ENCODE results near the gene UPP1. TPM values are rescaled to one million over a fixed set of nuclear protein-coding genes. Genes with fewer than 3 reads are reported as not detected.

The UPP1 gene
- polyA plus RNA-seq, 12 donors: 1.0 to 5.5 (median 1.6) TPM; not detected in 2

DNA sequence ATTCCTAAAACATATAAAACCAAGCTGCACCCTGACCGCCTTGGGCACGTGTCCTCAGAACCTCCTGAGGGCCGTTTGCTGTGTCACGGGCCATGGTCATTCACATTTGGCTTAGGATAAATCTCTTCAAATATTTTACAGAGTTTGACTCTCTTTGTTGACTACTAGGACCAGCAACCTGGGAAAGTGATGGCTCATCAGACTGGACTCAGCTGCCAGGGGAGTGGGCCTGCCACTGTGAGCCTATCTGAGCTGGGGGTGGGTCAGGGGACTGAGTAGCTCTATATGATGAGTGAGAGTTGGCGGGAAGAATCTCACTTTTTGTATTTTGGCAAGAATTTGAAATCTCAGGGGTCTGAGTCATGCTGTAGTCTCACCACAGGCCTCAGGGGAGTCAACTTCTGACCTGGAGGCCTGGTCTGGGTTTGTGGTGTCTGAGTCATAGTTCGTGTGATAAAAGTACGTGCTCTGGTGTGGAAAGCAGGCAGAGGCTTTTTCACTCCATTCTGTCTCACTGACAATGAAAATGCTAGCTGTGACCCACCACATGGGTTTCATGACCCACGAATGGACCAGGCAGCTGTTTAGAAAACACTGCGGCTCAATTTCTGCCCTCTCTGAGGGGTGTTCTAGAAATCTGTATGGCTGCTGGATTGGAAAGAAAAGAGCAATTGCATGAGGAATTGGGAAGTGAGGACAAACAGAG is 4.2 kb upstream of the UPP1 start:
- peak; percentile 22 for DNase-seq

DNA sequence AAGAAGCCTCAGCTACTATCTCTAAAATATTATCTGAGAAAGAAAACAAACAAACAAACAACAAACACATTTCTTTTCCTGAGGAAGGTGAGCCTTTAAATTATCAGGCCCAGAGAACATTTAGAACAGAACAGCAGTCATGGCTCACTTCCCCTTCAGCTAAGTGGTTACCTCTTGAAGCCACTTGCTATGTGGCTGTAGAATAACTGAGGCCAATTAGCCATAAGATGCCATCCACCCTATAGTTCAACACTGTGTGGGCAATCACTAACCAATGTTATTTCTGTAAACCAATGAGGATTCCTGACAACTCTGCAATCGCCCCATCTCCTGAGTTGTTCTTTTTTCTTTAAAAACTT is 3.7 kb upstream of the UPP1 start:
- no peak for DNase-seq

DNA sequence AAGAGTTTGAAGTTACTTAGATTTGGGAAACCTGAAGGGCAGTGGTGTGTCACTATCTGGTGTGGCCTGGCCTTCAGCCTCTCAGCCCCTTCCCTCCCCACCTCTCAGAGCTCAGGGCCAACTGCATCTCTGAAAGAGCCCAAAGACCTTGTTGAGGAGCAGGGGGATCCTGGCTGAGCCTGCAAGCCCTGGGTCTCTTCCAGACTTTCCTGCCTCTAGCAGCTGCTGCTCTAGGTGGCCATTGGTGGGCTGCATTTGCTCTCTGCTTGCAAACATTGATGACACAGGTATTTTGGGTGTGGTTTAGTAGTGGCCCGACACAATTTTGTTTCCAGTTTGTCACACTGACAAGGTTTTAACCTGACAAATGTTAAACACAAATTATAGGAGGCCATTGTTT is 3.1 kb upstream of the UPP1 start:
- DNase-seq: no peak

DNA sequence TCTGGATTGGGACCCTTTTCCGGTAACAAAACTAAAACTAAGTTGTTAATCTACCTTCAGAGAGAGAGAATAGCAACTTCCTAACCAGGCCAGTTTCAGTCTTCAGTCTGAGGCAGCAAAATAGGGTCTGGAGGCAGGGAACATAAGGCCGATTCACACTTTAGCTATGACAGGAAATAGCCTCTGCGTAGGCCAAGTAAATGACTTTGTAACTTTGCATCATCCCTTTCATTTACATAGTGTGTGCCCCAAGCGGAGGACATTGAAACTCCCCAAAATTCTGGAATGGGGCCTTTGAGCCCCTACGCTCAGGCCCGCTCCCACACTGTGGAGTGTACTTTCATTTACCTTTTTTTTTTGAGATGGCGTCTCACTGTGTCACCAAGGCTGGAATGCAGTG is 1.7 kb upstream of the UPP1 start:
- peak; percentile 4 for DNase-seq

DNA sequence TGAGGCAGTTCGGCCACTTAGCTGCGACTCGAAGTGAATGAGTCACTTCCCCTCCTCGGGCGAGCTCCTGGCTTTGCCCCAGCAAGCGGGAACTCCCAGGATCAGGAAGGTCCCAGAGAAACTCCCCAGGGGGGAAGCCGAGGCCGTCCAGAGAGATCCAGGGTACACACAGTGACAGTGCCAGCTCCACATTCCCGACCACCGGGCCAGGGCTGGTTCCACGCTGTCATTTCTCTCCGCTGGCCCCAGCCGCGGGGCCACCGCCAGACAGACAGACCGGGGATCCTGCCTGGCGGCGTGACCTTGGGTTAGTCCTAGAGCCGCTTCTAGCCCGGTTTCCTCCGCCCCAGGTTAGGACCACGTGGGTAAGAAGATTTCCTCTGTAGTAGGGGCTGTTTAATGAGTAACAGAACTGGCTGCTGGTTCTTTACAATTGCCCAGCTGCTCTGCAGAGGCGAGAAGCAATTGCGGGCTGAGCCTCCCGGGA is 463 bp upstream of the UPP1 start:
- peak; percentile 41 for DNase-seq

DNA sequence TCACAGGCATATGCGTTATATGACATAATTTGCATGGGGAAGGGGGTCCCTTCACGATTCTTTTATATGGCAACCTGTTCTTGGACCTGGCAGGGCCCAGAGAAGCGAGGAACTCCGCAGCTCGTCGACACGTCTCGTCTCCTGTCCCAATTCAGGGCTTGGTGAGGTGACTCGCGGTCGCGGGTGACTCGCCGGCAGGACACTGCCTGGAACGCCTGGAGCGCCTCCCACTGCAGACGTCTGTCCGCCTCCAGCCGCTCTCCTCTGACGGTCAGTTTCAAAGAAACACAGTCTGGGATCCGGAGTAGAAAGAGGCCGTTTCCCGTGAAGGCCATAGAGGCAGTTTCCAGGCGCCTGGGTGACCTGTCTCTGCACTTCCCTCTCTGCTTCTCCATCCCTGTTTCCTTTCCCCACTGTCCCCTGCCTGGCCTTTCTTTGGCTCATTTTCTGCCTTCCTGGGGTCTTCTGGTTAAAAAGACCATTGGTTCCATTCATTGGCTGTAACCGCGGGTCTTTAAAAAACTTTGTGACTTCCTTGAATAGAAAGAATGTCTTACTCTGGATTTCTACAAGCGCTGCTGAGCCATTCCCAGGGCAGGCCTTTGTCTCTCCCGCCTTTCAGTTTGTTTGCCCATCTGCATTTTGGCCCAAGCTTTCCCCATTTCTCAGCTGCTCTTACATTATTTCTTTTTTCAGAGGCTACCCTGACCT is 1.2 kb downstream of the UPP1 start:
- peak; percentile 14 for DNase-seq

DNA sequence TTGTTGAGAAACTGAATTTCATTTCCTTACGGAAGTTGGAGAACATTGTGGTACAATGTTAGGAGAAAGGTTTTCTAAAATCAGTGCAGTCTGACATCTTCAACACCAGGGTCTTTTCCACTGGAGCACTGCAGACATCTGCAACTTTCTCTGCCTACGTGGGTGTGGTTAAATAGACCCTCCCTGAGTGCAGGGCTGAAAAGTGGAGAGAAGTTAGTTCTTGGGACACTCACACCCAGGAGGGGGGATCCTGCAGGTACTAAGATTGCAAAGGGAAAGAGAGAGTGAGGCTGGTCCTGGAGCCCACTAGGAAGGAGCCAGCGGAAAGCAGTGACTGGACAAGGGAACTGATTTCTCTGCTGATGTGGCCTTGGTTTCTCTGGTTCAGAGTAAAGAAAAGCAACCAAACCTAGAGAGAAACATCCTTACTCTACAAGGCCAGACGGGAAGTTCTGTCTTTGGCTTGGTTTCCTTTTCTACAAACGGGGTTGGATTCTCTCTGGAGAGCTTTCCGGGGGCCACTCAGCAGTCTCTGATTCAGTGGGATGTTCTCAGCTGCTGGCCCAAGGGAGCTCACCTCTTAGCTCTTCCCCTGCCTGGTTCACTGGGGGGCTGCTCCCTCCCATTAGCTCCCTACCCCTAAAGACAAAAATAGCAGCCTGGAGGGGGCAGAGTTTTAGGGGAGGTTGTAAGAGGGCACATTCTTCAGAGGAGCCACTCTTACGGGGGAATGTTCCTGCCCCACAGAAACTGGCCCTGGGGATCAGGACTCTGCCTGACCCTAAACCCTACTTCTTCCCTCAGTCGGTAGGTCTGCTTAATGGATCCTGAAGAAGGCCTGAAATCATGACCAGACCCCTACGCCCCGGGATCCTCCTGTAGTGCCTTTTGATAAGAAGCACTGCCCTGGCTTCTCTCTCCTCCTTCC is 2.7 kb downstream of the UPP1 start:
- DNase-seq: no peak

DNA sequence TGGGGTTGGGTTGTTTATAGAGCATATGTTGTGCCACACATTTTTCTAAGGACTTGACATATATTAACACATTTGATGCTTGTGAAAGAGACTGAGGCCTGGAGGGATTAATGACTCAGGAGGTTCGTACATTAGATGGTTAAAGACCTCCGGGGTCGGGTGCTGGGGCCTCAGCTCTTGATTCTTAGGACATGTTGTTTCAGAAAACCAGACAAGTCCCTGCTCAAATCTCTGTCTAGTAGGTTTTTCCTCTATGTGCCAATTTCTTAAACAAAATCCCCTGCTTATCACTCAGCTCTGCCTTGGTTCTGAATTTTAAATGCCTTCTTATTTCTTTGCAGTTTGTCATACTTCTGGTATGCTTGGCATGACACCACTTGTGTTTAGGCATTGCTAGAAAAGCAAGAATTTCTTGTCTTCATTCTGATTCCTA is 5.8 kb downstream of the UPP1 start:
- no peak for DNase-seq

DNA sequence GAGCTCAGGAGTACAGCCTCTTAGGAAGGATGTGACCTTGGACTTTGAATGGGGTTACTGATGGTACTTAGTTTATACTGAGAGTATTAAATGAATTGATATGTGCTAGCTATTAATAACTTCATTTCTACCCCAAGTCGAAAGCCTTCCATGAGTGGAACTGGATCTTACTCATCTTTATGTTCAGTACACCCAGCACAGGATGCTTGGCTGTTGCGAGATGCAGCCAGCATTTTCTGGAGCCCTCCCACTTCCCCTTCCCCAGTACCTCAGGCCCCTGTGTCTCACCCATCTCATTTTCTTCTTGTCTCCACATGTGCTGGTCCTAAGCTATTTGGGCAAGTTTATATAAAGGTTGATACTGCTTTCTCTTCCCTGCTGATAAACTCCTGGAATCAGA is 7.2 kb downstream of the UPP1 start:
- DNase-seq: no peak

DNA sequence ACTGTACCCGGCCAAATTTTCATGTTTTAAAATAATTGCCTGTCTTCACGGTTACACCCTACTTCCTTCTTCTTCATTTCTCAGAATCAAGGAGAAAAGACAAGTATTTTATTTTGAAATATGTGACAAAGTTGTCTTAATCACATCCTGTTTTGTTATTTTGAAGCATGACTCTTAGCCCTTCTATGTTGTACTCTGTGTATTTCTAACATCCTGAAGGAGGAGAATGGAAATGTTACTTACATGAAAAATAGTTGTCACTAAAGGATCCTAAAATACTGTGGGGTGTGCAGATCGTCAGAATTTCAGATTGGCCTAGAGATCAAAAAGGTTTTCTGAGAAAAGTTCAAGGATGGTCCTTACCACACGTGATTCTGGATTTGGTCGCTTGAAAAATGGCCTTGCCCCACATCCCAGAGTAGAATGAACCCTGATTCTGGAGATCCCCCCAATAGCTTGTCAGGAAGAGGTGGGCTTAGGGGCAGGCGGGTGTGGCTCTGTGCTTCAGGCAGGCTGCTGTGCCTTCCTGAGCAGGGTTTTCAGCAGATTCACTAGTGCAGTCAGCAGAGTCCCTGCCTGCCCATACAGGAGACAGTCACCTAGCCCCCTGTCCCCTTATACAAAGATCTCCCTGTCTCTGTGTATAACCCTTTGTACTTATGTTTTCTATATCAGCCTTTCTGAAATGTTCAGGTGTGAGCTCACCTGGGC is 8.6 kb downstream of the UPP1 start:
- DNase-seq: no peak

DNA sequence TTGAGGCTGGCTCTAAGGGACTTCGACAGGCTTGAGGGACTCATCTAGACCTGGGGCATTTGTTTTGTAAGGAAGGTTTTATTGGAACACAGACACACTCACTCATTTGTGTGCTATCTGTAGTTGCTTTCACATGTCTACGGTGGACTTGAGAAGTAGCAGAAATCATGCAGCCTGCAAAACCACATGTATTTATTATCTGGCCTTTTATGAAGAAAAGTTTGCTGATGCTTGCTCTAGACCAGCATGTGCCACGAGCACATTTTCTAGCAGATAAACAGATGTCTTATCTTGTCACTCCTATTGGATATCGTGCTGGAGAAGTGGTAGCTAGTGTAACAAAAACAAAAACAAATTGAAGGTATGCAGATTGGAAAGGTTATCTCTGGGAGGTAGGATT is 9.8 kb downstream of the UPP1 start:
- no peak for DNase-seq

DNA sequence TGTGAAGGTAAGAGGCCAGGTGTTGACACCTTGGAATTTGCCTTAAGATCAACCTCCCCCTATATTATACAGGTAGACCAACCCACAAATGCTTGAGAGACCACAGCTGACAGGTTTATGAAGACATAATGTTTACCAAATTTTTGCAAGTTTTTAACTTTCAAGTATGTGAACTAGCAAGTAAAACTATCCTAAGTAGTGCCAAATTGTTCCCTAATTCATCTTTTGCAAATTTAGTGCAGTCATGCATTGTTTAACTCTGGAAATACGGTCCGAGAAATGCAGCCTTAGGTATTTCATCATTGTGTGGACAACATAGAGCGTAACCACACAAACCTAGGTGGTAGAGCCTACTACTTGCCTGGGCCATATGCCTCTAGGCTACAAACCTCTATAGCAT is 10.7 kb downstream of the UPP1 start:
- DNase-seq: no peak

DNA sequence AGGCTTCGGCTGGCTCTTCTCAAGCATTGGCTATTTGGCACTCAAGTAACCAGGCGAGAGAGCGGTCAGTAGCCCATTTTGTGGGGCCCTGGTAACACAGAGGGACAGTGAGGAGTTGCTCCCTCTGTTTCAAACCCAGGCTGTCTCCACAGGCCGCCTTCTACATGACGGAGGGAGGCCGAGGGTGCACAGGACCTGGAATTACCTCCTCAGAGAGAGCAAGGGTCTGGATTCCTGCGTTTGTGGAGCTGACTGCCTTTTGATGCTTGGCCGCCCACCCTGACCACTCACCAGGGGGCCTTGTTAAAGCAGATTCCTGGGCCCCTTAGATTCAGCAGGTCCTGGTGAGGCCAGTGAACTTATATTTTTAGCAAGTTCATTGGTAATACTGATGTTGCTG is 12.3 kb downstream of the UPP1 start:
- no peak for DNase-seq

DNA sequence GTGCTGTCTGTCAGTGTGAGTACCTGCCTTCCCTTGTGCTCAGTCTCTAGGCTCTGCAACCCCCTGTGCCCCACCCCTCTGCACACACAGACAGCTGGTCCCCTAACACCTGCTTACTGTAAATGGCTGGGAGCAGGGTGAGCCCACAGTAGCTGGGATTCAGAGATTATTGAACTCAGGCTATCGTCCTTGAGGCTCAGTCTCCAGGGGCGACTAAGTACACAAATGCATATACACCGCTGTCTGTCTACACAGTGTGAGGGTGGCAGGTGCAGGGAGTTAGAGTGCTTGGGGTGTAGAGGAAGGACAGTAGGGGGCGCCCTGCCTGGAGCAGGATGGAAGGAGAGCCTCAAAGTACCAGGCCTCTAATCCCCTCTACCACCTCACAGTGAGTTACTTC is 12.9 kb downstream of the UPP1 start:
- DNase-seq: no peak

DNA sequence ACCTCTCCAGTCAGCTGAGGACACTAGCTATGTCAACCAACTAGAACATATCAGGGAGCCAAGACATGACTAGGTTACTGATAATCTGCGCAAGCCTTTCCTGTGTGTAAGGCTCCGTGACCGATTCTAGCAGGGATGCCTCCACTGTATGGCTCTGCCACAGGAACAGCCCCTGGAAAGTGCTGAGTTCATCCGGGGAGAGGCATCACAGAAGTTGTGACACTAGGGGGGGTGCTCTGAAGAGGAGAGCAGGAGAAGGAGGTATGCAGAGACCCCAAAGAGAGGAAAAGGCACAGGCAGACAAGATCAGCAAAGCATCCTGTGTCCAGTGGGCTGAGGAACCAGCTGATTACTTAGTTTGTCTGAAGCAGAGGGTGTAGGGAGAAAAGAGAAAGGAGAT is 13.5 kb downstream of the UPP1 start:
- DNase-seq: no peak

DNA sequence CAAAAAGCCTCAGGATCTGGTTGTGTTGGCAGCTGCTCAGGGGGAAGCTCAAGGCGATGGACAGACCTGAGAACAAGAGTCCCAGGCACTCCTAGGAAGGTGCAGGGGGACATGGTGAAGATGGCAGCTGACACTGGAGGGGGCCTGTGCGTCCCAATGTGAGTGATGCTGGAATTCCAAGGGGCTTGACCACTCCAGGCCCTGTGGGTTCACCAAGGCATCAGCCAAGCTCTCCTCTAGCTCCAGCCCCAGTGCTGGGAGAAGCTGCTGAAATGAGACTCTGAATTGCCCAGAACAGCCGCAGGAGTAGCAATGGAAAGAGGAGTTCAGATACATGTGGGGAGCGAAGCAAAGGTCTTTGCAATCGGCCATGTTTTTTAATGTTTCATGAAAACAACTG is 16.0 kb downstream of the UPP1 start:
- no peak for DNase-seq

DNA sequence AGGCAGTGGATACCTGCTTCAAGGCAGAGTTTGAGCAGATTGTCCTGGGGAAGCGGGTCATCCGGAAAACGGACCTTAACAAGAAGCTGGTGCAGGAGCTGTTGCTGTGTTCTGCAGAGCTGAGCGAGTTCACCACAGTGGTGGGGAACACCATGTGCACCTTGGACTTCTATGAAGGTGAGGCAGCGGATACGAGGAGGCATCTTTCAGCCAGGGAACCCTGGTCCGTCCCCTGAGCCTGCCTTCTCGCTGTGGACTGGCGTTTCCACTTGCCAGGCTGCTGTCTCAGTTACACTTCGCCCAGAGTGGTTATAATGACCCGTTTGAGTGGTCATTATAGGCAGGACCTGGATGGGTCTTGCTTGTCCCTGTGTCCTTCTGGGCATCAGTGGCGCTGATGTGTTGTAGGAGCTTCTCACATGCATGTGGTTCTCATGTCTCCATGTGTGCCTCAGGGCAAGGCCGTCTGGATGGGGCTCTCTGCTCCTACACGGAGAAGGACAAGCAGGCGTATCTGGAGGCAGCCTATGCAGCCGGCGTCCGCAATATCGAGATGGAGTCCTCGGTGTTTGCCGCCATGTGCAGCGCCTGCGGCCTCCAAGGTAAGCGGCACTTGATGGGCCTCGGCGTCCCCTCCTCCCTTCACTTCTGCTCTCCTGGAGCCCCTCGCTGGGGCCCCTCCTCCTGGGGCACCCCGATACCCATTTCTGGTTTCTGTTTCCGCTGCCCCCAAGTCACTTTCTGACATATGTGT is 18.0 kb downstream of the UPP1 start:
- DNase-seq: no peak

DNA sequence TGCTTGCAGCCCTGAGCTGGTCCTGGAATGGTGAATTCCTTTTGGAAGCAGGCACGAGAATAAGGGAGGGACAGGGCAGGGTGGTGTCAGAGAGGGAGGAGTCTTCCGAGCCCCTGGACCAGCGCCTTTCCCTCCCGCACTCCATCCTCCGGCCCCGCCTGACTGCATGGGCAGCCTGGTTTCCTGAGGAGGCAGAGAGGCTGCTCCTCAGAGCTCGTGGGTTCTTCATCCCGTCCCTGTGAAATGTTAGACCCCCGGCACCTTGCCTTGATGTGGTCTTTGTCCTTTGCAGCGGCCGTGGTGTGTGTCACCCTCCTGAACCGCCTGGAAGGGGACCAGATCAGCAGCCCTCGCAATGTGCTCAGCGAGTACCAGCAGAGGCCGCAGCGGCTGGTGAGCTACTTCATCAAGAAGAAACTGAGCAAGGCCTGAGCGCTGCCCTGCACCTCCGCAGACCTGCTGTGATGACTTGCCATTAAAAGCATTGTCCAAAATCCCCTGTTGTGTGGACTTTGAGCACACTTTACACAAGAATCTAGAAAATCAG is 18.9 kb downstream of the UPP1 start:
- DNase-seq: no peak

DNA sequence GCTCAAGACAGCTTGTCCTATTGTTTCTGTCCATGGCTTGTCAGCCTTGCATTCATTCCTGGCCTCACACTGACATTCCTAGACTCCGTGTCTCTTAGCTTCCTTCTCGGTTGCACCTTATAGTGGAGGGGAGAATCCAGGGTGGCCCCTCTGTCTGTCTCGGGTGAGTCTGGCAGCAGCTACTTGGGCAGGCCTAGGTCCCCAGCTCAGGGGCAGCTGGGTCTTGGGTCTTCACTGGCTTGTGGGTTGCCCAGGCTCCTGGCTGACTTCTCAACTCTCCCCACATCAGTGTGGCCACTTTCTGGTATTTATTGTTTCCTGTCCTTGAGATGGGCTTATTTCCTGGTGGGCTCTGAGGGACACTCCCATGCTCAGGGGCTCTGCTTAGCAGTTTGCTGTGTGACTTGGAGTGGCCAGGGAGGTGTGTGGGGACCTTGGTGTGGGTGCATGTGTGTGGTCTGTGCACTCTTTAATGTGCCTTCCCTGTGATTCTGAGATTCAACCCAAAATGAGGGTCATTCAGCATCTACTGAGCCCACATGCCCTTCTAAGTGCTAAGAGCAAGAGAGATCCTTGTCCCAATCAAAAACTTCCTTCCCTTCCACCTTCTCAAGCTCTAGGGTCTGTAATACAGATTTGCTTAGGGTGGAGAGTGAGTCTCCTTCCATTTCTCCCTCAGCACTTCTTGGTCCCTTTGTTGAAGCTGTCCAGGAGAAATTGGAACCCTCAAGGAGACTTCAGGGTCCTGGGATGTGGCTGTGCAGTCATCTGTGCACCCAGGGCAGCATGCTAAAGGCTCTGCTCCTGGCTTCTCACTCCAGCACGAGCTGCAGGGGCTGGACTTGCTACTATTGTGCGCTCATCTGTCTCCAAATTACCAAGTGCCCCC is 20.1 kb downstream of the UPP1 start:
- DNase-seq: no peak

All from muscle of arm (tissue), 12 donors.